ENCODE measurements around the gene MIER2.

MIER2 gene

DNA sequence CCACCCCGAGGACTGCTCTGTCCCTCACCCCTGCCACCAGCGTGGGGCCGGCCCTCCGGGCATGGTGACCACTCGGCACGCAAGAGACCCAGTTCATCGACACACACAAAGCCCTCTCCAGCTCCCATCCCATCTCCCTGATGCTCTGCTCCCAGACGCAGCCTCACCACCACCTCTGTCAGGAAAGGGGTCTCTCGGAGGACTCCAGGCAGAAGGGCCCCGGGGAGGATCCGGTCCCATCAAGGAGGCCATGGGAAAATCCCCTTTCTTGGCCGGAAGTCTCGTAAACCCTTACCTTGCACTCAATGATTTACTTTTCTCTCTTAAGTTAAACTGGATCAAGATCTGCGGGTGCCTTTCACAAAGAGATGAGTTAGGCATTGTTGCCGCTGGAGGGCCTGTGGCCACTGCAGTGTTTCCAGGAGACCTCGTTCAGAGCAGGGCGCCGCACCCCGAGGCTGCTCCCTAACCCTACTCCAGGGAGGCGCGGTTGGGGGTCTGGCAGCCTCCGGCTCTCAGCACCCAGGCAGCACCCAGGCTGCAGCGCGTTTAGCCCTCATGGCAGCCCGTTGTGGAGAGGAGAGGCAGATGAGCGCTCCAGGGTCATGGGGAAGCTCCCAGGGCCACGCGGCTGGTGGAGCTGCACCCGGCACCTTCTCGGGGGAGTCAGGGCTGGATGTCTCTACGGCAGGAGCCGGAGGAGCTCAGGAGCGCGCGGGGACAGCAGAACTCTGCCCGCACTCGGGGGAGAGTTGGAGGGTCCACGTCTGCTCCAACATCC is 33.4 kb upstream of the MIER2 start:
- DNase-seq, result peak; percentile 3

DNA sequence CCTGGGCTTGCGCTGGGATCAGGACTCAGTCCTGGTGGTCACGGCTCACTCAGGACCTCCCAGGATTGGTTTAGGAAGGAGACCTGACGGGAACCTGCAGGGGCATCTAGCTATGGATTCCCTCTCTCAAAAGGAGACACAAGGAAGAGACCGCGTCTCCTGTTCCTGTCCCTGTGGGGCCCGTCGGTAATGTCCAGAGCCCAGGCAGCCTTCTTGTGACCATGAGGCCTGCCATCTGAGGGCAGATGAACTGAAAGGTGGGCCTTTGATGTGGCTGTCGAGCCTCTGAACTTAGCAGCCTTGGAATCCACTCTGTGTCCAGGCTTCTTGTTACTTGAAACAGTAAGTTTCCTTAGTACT is 31.5 kb upstream of the MIER2 start:
- DNase-seq, result no peak

- DNase-seq, result no peak
Observed at GRCh38 chr19:375395-376110, 31.0 kb upstream of the MIER2 start.

GRCh38 chr19:374886-375235 is 30.3 kb upstream of the MIER2 start:
- no peak for DNase-seq

GRCh38 chr19:374183-374885 is 29.7 kb upstream of the MIER2 start:
- DNase-seq, result no peak

- no peak for DNase-seq
Observed at GRCh38 chr19:373391-374182, 29.0 kb upstream of the MIER2 start.

GRCh38 chr19:372306-372890 is 27.8 kb upstream of the MIER2 start:
- peak; percentile 71 for DNase-seq

DNA sequence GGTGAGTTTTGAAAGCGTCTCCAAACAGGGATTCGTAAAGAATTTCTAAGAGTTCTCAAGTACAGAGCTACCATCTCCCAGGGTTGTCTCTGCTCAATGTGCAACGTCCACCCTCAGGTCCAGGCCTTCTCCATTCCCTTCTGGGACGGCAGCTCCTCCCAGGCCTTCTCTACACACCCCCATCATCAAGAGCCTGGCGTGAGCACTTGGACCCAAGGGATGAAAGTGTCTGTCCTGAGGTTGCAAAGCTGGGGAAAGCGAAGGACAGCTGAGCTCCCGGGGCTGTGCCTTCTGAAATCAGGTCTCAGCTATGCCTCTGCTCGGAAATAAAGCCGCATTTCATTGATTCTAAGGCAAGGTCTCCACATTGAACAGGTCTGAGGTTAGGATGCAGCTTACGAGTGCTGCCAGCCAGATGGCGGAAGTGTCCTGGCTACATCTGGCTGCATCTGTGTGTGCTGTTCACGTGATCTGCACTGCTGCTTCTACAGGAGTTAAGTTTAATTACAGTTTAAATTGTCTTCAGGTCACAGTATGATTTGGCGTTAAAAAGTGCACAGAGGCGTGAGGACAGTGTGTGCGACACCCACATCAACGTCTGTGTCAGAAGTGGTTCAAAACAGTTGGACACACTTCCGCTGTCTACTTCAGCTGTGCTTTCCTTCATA is 27.0 kb upstream of the MIER2 start:
- peak; percentile 10 for DNase-seq

DNA sequence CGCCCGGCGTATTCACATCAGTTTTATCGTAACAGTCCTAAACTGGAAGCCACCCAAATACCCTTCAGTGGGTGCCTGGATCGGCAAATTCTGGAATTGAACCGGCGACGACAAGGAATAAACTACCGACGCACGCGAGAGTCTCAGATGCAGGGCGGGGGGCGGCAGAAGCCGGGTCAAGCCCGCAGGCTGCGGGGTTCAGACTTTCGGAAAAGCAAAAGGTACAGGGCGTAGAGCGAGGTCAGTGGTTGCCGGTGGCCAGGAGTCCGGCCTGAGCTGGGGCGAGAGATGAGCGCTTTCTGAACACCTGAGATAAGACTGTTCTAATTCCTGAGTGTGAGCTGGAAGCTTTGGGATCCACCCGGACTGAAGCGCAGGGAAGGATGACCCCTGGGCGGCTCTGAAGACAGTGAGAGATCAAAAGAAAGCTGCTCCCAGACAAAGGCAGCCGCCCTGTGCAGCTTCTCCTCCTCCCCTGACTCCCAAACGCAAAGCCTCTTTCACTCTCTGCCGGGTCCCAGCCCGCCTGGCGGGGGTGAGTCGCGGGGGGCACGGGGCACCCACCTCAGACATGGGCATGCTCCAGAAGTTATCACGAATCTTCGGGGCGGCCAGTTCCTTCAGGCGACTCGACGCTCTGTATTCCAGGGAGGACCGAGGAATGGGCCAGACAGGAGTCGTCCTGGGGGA is 26.2 kb upstream of the MIER2 start:
- no peak for DNase-seq

DNA sequence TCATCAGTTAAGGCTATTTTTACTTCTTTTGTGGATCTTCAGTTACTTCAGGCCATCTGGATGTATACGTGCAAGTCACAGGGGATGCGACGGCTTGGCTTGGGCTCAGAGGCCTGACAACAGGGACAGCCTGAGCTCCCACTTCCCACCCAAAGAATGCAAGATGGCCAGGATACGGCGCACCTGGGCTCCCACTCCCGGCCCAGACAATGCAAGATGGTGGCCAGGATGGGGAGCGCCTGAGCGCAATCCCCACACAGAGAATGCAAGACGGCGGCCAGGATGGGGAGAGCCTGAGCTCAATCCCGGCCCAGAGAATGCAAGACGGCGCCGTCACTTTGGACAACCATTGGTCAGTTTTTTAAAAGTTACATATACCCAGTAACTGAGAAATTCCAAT is 25.3 kb upstream of the MIER2 start:
- no peak for DNase-seq

- no peak for DNase-seq
Observed at GRCh38 chr19:369256-369655, 24.7 kb upstream of the MIER2 start.

DNA sequence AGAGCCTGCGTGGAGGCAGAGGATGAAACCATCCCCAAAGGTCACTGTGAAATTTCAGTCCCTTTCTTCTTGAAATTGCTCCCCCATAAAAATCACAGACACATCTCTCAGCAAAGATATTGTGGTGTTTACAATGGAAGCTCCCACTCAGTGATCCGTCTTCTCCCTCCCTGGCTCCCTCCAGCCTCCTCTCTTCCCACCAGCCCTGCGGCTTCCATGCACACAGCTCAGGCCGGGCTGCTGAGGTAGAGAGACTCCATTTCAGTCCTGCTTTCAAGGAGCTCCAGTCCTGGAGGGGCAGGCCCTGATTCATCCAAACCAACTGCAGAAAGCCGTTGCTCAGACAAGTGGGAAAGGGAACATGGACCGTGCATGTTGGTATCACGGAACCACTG is 24.0 kb upstream of the MIER2 start:
- DNase-seq, result no peak

DNA sequence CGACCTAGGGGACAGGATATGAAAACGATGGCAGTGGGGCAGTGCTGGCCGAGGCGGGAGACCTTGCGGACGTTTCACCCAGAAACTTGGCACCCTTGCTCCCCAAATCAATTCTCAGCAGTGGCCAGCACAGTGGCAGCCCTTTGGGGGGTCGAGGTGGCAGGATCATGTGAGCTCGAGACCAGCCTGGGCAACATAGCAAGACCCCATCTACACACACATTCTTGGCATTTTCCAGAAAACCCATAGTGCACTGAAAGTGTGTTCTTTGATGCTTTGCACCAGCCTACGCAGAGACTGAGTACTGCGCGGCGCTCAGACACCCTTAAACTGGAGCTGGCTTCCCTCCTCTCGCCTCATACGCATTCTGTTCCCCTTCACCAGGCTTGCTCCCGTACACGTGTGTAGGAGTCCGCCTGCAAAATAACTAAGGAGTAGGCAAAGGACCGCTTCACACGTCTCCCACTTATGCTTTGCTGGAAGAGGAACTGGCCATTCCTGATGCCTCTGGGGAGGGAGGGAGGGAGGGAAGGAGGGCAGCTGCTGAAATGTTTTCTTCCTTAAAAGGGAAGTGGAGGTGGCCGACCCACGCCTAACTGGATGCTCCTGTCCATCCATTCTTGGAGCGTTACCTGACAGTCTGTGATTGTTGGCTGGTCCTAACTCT is 23.5 kb upstream of the MIER2 start:
- no peak for DNase-seq

DNA sequence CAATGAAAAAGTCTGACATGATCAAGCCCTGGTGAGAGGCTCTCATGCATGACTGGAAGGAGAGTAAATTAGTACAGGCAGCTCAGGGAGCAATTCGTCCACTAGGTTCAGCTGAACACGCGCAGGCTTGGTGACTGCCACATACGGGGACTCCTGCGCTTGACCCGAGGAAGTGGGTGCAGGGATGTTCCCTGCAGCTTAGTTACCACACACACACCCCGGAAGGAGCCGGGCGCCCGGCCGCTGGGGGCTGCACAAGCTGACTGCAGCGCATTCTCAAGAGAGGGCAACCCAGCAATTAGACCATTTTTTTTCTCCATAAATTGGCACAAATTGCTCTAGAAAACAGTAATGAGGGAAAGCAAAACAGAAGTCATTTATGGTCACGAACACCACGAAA is 23.0 kb upstream of the MIER2 start:
- DNase-seq, result no peak

DNA sequence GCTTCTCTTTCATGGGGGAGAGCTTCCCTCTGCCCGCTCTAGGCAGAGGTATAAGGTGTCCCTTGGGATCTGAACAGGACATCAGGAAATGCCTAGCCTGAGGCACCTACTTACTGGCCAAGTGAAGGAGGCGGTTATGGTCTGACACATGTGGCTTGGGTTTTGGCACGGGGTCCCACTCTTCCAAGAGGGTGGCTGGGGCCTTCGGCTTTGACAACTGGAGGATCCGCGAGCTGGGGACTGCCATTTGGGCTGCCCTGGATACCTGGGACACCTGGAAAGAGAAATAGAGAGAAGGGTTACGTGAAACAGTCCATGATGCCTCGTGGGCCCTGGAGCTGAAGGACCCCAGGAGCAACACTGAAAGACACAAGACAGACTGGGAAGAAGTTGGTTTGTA is 22.4 kb upstream of the MIER2 start:
- DNase-seq, result no peak

GRCh38 chr19:366205-366783 is 21.7 kb upstream of the MIER2 start:
- no peak for DNase-seq

DNA sequence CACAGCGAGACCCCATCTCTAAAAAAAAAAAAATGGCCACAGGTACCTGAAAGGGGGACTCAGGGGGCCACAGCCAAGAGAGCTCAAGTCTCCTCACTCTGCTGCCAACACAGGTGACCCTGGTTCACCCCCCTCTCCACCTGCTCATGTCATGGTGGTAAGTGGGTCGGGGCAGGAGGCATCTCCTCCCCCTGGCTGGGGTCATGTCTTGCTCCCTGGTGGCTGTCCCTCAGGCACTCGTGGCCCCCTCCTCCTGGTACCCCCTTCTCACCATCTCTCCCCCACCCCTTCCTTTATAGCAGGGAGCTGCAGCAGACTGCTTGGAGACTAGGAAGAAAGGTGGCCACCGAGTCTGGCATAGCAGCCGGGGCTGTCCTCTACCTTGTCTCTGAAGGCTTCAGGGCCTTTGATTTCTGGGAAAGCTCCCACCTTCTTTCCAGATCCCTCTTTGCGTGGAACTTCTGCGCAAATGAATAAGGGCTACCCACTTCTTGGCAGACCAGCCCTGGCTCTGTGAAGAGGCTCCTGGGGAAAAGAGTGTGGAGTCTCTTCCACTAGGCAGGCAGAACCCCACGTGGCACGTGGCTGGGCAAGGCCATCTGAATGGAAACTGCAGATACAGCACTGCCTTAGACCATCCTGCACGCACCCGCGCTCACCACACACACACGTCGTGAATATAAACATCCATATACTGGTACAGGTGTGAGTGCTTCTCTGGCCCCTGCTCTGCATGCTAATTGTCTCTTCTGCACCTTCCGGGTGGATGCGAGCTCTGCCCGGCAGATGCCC is 20.1 kb upstream of the MIER2 start:
- no peak for DNase-seq

DNA sequence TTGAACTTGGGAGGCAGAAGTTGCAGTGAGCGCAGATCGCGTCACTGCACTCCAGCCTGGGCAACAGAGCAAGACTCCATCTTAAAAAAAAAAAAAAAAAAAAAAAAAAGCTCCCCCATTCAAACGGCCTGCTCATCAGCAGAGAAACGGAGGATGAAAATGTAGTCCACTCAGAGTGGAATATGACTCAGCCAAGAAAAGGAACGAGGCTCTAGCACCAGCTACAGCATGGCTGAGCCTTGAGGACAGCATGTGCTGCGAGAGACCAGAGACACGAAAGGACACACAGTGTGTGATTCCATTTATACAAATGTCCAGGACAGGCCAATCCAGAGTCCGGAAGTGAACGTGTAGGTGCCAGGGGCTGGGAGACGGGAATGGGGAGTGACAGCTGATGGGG is 18.1 kb upstream of the MIER2 start:
- no peak for DNase-seq

DNA sequence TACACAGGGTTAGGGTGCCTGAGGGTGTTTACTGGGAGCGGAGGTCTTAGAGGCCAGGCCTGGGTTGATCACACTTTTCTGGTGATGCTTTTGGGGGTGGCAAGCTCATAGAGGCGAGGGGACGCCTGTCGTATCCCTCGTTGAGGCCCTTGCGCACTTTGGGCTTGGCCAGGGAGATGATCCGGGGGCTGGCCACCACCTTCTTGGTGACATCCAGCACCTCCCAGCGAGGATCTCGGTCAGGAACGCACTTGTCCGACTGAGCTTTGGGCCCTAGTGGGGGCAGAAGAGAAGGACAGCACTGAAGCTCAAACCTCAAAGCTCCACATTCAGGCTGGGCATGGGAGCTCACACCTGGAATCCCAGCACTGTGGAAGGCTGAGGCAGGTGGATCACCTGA is 17.6 kb upstream of the MIER2 start:
- no peak for DNase-seq

- DNase-seq, result no peak
Observed at GRCh38 chr19:359653-359925, 15.0 kb upstream of the MIER2 start.
